DMS153 (cell line): ENCODE data around the gene CAMTA1.
"Not testable (repeated sequence)": the region's sequence is repeated elsewhere in the genome, so short reads cannot be mapped to it uniquely, and the experiment has no call there.

Source experiments
- DNase-seq: peaks from one replicate; lab custom pipeline; 2025; lab: John Stamatoyannopoulos, UW

The CAMTA1 gene

DNA sequence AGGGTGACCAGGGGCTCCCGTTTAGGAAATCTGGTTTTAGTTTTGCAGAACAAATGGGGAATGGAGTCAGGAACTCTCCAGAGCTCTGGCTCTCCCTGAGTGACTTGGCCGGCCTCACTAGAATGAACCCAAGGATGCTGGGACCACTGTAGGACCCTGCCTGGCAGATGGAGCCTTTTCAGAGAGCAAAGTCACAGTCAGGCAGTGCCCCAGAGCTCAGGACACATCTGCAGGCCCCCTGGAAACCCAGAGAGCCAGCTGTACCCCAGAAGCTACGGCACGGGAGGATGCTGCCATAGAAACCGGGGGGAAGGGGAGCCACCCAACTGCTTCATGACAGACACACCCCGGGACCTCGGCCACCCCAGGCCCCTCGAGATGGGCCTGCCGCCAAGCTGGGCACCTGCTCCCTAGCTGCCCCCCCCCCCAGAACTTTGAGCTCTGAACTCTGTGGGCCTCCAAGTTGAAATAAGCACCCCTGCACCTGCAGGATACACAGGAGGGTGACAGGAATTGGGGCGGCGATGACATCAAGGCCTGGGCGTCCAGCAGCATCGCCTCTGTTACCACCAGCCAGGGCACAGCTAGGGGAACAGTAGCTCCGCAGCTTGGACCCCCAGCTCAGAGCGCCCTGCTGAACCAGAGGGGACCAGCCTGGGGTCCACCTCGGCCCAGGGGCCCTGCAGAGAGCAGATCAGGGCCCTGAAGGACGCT, 894.1 kb downstream of the CAMTA1 start:
- DNase-seq, result no peak

- DNase-seq, result no peak
Measured at GRCh38 chr1:7679873-7680206, 894.6 kb downstream of the CAMTA1 start.

DNA sequence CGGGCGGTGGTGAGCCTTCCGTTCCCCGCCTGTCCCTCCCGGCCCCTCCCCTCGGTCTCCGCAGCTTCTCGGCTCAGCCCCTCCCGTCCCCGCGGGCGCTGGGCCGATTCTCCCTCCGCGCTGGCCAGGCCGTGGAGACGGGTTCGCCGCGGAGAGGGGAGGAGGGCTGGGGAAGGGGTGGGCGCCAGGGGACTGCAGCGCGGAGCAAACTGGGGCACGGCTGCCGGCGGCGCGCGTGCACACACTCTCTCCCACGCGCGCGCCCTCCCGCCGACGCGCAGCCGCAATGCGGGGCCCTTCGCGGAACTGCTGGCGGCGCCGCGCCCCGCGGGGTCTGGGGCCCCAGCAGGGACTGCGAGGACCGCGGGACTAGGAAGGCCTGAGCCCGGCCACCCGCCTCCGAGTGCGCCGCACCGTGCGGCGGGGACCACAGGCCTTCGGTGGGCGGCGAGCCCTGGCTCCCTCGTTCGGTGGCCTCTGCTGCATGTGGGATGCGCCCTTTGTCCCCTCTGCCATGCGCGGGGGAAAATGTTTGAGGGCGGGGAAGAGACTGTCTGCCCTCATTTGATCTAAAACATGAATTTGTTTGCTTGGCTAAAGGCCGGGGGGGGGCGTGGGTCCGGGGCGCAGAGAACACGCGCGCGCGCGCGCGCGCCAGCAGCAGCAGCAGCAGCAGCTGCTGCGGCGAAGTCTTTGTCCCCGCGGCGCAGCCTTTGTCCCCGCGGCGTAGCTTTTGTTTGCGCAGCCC, 895.1 kb downstream of the CAMTA1 start:
- DNase-seq, result peak; percentile 44

- no peak for DNase-seq
Measured at GRCh38 chr1:7680955-7681268, 895.7 kb downstream of the CAMTA1 start.

- DNase-seq, result no peak
Measured at GRCh38 chr1:7681401-7681800, 896.1 kb downstream of the CAMTA1 start.

- no peak for DNase-seq
Measured at GRCh38 chr1:7683521-7683920, 898.3 kb downstream of the CAMTA1 start.

DNA sequence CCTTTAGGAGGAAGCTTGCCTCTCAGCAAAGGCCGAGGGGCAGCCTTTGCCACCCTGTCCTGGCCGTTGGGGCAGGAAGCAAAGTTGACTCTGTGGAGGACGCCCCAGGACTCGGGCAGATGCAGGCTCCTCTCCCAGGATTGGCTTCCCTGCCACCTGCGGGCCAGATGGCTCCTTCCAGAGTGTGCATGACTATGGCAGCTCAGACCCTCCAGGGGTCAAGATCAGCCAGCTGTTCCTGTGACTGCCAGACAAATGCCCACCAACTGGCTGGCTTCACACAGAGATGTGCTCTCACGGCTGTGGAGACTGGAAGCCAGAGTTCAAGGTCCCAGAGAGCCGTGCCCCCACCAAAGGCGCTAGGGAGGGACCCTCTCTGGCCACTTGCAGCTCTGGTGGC, 898.9 kb downstream of the CAMTA1 start:
- no peak for DNase-seq

DNA sequence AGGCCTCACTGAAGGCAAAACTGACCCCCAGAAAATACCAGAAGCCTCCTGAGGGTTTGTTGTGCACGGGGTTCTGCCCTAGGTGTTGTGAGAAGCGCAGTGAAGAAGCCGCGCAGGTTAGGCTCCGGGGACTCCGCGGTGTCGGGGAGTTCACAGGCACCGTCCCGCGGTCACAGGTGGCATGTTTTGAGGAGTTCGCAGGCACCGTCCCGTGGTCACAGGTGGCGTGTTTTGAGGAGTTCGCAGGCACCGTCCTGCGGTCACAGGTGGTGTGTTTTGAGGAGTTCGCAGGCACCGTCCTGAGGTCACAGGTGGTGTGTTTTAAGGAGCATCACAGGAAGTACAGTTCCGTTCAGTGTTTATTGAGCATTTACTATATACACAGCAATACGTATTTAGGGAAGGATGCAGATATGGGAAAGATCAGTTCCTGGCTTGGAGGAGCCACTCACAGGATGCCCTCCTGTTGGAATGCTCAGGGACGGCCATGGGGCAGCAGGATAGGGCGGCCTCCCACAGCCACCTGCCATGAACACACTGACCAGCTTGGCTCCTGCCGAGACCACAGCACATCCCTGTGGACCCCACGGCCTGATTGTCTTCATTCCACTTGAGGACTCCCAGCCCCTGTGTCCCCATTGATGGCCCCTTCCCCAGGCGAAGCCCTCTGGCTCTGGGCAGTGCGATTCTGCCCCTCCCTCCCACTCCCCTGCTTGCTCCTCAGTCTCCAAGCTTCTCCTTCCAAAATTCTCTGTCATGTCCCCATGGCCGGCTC, 899.8 kb downstream of the CAMTA1 start:
- DNase-seq, result no peak

GRCh38 chr1:7686301-7686850, 901.1 kb downstream of the CAMTA1 start:
- DNase-seq, result no peak

DNA sequence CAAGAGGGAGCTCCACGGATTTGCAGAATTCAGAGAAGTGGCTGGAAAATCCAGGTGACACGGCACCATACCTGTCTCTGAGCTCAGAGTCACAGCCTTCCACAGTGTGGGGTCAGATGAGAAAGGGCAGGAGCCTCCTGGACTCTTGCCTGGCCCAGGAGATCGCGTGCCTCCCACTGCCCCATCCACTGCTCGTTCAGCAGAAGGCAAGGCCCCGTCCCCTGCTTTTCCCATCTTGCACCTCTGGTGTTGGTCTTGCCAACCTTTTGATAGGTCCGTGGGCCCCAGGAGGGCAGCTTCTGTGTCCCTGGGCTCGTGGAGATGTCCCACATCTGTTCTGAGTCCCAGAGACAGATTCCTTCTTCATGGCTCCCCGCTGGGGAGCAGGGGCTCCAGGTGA, 902.2 kb downstream of the CAMTA1 start:
- no peak for DNase-seq

DNA sequence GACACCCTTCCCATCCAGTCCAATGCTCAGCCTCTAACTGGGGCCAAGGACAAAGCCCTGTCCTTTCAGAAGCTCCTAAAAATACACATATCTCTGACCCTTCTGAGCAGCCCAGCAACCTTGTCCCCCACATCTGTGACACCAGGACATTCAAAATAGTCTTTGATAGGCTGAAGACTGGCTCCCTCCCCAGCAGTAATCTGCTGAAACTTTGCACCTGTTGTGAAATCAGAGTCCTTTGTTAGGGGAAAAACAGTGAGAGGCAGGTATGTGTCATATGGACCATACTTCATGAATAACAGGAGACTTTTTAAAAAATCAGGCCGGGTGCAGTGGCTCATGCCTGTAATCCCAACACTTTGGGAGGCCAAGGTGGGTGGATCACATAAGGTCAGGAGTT, 903.4 kb downstream of the CAMTA1 start:
- no peak for DNase-seq

GRCh38 chr1:7689307-7689706, 904.1 kb downstream of the CAMTA1 start:
- not testable (repeated sequence) for DNase-seq

DNA sequence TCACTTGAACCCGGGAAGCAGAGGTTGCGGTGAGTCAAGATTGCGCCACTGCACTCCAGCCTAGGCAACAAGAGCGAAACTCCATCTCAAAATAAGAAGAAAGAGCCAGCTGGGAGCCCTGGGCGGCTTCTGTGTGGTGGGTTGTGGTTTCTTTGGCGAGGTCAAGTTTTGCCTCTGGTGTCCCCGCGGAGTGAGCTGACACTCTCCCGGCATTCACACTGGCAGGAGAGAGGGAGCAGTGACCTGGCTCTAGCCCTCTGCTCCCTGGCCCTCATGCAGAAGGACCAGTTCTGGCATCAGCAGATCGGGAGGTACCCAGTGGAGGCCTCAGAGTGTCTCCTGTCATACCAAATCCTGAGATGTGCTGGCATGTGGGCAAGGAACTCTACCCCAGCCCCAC, 904.8 kb downstream of the CAMTA1 start:
- no peak for DNase-seq

GRCh38 chr1:7690496-7691182, 905.4 kb downstream of the CAMTA1 start:
- DNase-seq, result no peak

DNA sequence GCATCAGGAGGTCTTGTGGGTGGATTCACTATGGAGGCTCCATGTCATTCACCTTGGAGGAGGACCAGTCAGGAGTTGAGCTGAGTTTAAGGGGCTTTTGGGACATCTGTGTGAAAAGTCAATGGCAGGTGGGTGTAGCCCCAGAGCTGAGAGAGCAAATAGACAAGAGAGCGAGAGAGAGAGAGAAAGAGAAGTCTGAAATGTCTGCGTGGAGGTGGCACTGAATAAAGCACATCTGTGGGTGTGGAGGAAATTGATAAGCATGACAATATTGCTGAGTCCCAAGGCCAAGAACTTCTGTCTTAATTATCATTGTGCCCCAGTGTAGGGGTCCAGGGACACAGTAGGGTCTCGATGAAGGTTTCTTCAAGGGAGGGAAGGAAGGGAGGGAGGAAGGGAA, 906.3 kb downstream of the CAMTA1 start:
- no peak for DNase-seq

GRCh38 chr1:7692005-7692404, 906.8 kb downstream of the CAMTA1 start:
- DNase-seq, result no peak

GRCh38 chr1:7693037-7693436, 907.8 kb downstream of the CAMTA1 start:
- DNase-seq, result not testable (repeated sequence)

DNA sequence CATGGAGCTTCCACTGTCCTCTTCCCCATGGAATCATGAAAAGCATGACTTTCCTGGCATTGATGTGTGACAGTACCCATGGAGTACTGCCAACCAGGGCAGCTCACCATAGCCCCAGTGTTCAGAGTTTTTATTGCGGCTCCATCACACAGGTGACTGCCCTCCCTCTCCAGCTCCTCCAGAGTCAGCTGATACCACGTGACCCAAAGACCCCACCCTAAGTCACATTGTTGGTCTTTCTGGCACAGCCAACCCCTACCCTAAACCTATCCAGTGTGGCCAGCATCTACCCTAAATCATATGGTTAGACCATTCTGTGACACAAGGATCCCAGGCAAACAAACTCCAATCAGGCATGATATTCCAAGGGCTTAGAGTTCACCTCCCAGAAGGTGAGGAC, 908.4 kb downstream of the CAMTA1 start:
- no peak for DNase-seq

- no peak for DNase-seq
Measured at GRCh38 chr1:7694600-7695496, 909.6 kb downstream of the CAMTA1 start.

DNA sequence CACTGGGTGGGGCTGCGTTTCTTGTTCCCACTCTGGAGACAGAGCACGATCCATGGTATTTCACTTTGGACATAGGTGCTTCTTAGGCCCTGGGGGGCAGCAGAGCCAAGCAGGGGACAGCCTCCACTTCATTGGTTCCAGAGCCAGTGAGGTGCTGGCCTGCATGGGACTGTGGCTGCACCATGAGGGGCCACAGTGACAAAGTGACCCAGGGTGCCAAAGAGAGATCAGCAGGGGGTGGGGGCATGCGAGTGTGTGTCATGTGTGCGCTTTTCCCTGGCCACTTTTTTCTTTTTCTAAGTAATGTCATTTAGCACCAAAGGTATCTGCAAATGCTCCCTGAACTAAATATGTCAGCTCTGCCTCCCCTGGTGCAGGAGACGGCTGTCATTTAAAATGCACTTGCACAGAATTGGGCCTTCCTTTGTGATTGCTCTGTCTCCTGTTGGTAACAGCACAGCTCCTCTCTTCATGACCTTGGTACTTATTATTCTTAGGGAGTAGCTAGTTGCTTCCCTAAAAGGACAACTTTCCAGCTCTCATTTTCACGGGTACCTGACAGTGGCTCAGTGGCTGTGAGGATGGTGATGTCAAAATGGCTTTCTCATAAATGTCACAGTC, 910.4 kb downstream of the CAMTA1 start:
- DNase-seq, result no peak

DNA sequence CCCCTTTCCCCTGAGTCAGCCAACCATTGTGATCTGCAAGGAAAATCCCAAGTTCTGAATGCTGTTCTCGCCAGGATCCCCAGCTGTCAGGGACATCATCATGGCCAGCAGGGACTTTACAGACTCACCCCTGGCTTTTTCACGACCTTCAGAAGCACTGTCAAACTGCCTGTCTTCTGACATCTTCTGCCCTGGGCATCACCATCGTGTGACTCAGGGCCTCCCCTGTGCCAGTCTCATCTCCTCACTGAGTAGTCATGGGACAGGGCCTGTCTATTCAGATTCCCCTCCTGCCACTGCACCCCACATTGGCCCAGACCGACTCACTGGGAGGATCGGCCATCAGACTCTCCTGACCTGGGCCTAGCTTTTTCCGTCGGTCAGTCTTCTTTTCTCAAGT, 913.4 kb downstream of the CAMTA1 start:
- DNase-seq, result no peak
